ENCODE measurements around the gene DMD.

Gene DMD

DNA sequence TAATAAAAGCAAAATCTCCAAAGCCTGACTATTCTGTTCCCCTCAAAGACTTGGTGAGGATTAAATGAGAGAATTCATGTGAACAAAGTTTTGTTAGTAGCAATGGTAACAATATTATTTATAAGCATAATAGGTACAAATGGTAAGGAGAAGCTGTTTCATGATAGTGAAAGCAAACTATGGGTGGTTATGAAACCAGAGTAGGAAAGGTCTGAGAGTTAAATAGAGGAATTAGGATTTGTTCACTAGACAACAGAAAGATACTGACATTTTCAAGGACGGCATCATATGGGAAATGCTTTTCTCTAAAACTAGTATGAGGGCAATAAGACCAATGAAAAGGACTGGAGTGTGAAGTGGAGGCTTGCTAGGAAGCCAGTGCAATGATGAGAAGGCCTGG lies 2010.9 kb downstream of the DMD start:
- no peak for DNase-seq

- no peak for DNase-seq
Observed at GRCh38 chrX:31199840-31200114, 2011.6 kb downstream of the DMD start.

DNA sequence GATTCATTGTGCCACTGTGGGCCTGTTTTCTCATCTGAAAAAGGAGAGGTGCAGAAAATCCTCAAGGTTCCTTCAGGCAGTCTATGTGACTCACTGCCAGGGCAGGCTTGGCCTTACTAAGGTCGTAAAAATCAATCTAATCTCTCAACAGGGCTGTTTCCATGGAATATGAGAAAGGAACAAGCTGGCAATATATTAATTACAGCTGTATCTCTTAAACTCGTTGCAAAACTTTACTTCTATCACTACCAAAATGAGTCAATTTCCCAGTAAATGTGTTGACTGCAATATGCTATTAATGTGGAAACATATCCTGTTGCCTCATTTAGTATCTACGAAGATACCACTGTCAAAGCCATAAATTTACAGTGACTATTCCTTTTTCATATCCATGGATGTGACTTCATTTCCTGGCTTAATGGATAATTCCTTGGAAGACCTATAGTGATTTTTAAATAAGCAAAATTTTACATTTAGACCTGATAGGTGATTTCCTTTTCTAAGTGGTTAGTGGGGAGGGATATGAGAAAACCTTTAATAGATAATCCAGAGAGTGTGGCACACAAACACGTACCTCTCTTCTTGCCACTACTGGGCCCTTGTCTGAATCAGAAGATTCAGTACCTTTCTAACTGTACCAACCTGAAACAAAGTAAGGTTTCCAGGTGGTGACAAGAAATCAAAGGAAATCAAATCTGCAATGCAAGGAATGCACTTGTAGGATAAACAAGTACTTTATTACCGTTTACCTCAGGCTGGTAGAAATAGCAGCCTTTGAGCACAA lies 2012.1 kb downstream of the DMD start:
- no peak for DNase-seq

- no peak for DNase-seq
Observed at GRCh38 chrX:31190221-31190975, 2021.0 kb downstream of the DMD start.

DNA sequence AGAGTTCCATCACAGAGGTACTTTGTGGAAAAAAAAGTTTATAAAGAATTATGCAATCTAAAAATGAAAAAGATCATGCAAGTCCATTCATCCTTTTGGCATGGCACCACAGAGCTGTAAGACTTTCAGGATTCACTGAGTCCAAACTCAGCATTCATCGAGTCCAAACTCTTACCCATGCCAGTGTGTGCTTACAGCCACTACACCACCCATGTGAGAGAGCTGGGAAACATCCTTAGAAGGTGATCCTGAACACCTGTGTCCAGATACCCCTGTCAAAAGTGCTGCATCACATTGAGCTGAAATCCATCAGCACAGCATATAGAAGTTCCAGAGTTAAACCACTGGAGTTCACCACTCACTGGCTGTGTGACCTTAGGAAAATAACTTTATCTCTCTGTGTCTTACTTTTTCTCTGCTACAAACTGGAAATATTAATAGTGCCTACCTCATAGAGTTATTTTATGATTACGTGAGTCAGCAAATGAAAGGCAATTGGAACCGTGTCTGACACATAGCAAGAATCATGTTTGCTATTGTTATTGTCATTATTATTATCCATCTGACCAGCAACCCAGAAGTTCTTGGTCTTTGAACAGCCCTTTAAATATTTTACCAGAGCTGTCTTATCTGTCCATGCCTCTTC lies 2024.5 kb downstream of the DMD start:
- DNase-seq: no peak

DNA sequence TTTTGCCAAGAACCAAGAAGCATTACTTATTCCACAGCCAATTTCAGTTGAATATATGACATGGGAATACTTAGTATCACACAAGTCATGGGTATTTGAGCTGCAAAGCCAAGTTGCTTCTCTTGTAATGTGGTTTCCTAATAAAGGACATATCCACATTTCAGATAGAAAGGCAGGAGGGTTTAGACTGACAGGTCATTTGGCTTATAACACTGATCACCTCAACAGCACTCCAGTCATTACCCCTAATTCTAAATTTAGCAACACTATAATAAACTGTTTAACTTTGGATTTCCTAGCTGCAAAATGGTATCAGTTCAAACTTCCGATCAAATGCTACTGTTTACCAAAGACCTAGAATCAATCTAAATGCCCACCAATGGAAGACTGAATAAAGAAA lies 2025.5 kb downstream of the DMD start:
- DNase-seq: no peak

GRCh38 chrX:31181377-31182000 lies 2029.9 kb downstream of the DMD start:
- DNase-seq: no peak

- DNase-seq: no peak
Observed at GRCh38 chrX:31179203-31179602, 2032.1 kb downstream of the DMD start.

- DNase-seq: no peak
Observed at GRCh38 chrX:31178769-31179125, 2032.6 kb downstream of the DMD start.

DNA sequence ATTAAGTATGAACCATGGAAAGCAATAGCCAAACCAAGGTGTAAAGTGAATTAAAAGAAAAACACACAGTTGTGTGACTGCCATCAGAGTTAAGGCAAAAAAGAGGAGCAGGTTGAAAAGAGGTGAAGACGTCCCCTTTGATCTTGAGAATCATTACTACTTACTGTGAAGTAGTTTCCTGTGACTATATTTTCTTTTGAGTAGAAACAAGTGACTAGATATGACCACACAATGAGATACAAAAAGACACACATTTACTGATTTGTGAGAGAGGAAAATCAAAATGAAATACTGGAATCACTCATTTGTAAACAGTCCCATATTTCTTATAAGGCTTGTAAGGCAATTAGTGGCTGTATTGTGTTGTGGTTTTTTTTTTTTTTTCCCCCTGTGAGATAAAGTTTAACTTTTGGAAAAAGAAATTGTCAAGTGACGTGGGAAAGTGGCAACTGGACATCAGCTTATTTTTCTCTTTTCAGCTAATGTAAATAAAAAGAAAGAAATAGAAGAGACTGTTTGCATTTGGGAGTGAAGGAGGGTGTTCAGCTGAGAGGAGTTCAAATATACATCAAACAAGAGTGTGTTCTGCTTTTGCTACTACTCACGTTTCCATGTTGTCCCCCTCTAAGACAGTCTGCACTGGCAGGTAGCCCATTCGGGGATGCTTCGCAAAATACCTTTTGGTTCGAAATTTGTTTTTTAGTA lies 2033.1 kb downstream of the DMD start:
- DNase-seq: no peak

DNA sequence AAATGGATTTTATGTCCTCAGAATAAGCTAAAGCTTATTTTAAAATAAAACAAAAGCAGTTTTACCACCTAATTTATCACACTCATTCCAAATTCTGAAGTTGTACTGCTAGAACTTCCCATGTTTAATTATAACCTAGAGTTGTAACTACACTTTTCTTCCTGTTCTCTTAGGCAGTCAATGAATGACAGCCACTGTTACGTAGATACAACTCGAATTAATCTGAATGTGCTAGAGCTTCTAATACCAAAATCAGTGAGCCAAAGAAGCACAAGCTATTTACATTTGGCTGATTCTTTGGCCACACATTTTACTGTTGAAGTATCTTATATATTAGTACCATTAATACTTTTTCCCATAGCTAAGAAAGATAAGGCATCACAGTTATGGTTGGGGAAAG lies 2040.6 kb downstream of the DMD start:
- no peak for DNase-seq

DNA sequence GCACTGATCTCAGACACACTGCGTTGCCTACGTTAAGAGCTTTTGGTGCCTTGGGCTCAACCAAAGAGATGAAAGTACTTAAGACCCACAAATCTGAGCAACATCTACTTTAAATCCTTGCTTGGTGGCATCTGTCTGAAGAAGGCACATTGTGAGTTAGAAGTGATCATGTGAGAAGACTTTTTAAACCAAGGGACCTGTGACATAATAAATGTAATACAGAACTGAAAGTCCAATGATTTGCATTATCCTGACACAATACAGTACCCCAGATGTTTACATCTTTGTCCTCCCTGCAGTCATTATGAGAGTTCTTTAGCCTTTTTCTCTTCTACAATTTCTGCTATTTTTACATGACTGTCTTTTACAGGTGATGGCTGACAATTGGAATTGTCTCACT lies 2042.8 kb downstream of the DMD start:
- no peak for DNase-seq

DNA sequence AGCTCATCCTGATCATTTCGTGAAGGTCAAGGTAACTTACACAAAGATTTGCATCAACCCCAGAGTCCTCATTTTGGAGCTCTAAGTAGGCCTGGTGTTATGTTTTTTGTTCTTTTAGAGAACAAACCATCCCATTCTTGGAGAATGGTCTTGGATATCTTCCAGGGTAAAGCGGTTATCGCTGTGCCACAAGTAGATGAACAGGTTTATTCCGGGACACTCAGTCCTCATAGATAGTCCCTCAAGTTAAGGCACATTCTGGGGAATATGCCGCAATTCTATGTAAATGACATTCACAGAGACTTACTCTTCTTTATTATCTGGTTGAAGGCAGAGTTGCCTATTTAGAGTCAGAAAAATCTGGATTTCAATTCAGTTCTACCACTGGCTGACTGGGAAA lies 2044.5 kb downstream of the DMD start:
- DNase-seq: no peak

GRCh38 chrX:31166416-31166815 lies 2044.9 kb downstream of the DMD start:
- no peak for DNase-seq

GRCh38 chrX:31165241-31166035 lies 2045.9 kb downstream of the DMD start:
- no peak for DNase-seq

DNA sequence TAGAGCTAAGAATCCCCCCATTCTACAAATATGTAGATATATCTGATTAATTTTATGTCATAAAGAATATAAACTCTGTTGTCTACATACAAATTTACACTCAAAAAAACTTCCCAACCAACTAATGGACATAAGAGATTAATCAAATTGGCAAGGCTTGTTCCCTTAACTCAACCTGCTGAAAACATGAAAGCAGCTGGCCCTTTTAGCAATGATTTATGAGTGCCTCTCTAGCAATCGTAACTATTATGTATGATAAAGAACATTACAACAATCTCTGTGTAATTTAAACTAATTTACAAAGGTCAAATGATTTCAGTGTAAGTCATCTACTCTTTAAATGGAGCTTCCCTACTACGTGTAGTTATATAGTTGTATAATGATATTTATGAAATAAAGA lies 2056.4 kb downstream of the DMD start:
- DNase-seq: no peak

- DNase-seq: no peak
Observed at GRCh38 chrX:31153475-31154047, 2057.8 kb downstream of the DMD start.

DNA sequence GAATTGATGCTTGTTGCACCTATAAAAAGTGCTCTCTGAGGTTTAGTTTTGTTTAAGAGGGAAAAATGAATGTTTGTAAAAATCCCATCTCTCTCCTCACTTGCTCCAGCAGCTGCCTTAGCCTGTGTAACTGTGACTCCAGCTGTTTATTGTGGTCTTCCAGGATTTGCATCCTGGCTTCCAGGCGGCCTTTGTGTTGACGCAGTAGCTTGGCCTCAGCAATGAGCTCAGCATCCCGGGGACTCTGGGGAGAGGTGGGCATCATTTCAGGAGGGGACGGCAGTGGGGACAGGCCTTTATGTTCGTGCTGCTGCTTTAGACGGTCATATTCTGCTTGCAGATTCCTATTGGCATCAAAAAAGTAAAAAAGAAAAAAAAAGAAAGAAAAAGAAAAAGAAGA lies 2064.2 kb downstream of the DMD start:
- no peak for DNase-seq

GRCh38 chrX:31139961-31140360 lies 2071.4 kb downstream of the DMD start:
- no peak for DNase-seq

DNA sequence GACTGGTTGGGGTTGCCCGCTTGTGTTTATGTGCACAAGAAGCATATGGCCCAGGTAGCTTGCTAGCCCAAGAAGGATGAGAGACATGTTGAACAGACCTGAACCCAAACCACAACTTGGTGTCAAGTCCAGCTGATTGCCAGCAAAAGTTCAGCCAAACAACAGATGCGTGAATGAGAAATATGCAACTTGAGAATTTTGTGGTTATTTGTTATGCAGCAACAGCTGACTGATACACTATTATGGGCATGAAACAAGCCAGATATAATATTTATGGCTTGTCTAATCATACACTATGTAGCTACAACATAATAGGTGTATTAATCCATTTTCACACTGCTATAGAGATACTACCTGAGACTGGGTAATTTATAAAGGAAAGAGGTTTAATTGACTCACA lies 2073.2 kb downstream of the DMD start:
- no peak for DNase-seq

DNA sequence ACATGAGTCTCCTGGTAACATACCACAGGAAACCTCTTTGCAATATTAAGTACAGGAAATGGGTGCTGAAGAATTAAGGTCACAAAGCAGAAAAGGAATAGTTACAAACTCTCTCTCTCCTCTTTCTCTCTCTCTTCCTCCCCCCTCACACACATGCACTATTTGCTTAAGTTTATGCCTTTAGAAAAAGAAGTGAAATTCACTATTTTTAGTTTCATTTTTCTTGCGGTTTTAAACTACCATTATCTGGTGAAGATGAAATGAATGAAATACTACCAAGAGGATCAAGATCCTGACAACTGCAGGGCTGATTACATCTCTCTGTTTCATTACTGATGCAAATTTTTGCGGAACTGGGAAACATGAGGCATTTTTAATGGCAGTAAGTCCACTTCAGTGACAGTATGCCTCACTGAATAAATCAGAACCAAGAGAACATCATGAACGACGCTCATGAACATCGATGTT lies 2075.2 kb downstream of the DMD start:
- DNase-seq: no peak

DNA sequence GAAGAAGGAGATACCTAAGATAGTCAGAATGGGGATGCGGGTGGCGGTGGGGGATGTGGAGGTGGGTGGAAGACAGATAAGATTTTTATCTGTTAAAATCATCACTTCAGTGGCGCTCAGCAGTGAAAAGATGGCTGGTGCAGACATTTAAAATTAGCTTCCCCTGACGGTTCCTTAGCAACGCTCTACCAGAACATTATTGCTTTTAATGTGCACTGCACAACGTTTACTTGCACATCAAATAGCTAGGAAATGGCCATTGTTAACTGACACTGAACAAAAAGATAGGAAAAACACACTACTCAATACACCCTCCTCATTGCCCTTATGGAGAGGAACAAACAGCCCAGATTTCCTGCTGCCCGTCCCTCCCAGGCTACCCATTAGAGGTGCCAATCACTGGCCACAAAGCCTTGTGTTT lies 2078.5 kb downstream of the DMD start:
- DNase-seq: no peak

All from NCI-H526 treated with DMSO at 0.1 percent for 48 hours (cell line).